HepG2 (cell line): ENCODE results near the gene SRCAP. TPM values are rescaled to one million over a fixed set of nuclear protein-coding genes. Genes with fewer than 3 reads are reported as not detected.

Experiments used
- KDM5A ChIP-seq: fragments of 200-600 bp; sonication (generic); IDR thresholded peaks from 2 replicates; pipeline ENCODE4 v1.7.0; 2018; ENCODE audit warnings: antibody characterized with exemption, mild to moderate bottlenecking, low read length, borderline replicate concordance
- MBNL3 ChIP-seq: fragments of 250-450 bp; sonication (Bioruptor Pico); conservative IDR thresholded peaks from 2 replicates; pipeline ENCODE4 v1.8.0; 2022; ENCODE audit warnings: mild to moderate bottlenecking, inconsistent platforms
- NAIF1 ChIP-seq: sonication (generic); formaldehyde crosslinking; IDR thresholded peaks from 2 replicates; pipeline ENCODE4 v1.5.0; 2020; ENCODE audit warnings: mild to moderate bottlenecking, missing genetic modification reagents, borderline replicate concordance
- NFE2 ChIP-seq: sonication (generic); formaldehyde crosslinking; IDR thresholded peaks from 2 replicates; pipeline ENCODE4 v1.4.0; 2020; ENCODE audit warnings: missing genetic modification reagents
- PBX2 ChIP-seq: IDR thresholded peaks from 2 replicates; pipeline ENCODE4 v1.6.1; 2016; ENCODE audit warnings: control low read depth
- SNAPC4 ChIP-seq: sonication (generic); formaldehyde crosslinking; IDR thresholded peaks from 2 replicates; pipeline ENCODE4 v1.4.0; 2020; ENCODE audit warnings: mild to moderate bottlenecking, missing genetic modification reagents
- ZNF136 ChIP-seq: sonication (generic); formaldehyde crosslinking; IDR thresholded peaks from 2 replicates; pipeline ENCODE4 v1.8.1; 2022; ENCODE audit warnings: low read depth, mild to moderate bottlenecking, moderate library complexity, missing genetic modification reagents
- ZNF276 ChIP-seq: sonication (generic); formaldehyde crosslinking; IDR thresholded peaks from 2 replicates; pipeline ENCODE4 v1.4.0; 2020; ENCODE audit warnings: mild to moderate bottlenecking, low read depth, missing genetic modification reagents
- ZNF446 ChIP-seq: sonication (generic); formaldehyde crosslinking; IDR thresholded peaks from 2 replicates; pipeline ENCODE4 v1.5.0; 2020; ENCODE audit warnings: mild to moderate bottlenecking, missing genetic modification reagents
- polyA plus RNA-seq, 8 experiments: library from polyadenylated mRNA; depleted of rRNA in 3 of 8; stranded (reverse) in 7 of 8; unstranded in 1 of 8; fragments of >200 nt; fragmentation: Illumina TruSeq in 4 of 8; extraction: Trizol in 4 of 8; gene quantifications; 2 replicates each; pipeline versions ENCODE4 v1.2.1 to v1.2.3, GENCODE V29; 2011 to 2016; ENCODE audit warnings: low read depth in 4 of 8, missing spikeins in 1 of 8, mixed read lengths in 1 of 8; ENCODE audit not compliant: insufficient read depth in 1 of 8
- total RNA-seq, 5 experiments: library from RNA; depleted of rRNA; stranded (reverse); fragments of >200 nt; fragmentation: Illumina TruSeq; extraction: Trizol; gene quantifications; 2 replicates each; pipeline ENCODE4 v1.2.3, GENCODE V29; 2016; ENCODE audit warnings: low read depth in 1 of 5
- TF ChIP-seq, protein P1 (sequence below), 2 experiments: sonication (generic) in 1 of 2; formaldehyde crosslinking in 1 of 2; IDR thresholded peaks; 2 replicates each; pipeline versions ENCODE4 v1.4.0 to v1.6.1; 2018 to 2020; ENCODE audit warnings: missing genetic modification reagents in 2 of 2, borderline replicate concordance in 1 of 2, low read depth in 1 of 2, mild to moderate bottlenecking in 1 of 2, missing biosample characterization in 1 of 2
- TF ChIP-seq, protein P2 (sequence below): sonication (generic); formaldehyde crosslinking; IDR thresholded peaks from 2 replicates; pipeline ENCODE4 v1.4.0; 2020; ENCODE audit warnings: missing genetic modification reagents

Gene SRCAP
- total and polyA plus RNA-seq, 2 of the 13 experiments (the other 11 are each of a cell fraction or from before 2014, with no cell fraction given) = 4.9 to 9.0 TPM

- TF ChIP-seq PBX2 (CRISPR knock-in tag) = no peak; the same call in 1 of the 2 replicates
- no peak for TF ChIP-seq MBNL3 (CRISPR knock-in tag)
- no peak for TF ChIP-seq ZNF446 (CRISPR knock-in tag)
- TF ChIP-seq, protein P1, sequence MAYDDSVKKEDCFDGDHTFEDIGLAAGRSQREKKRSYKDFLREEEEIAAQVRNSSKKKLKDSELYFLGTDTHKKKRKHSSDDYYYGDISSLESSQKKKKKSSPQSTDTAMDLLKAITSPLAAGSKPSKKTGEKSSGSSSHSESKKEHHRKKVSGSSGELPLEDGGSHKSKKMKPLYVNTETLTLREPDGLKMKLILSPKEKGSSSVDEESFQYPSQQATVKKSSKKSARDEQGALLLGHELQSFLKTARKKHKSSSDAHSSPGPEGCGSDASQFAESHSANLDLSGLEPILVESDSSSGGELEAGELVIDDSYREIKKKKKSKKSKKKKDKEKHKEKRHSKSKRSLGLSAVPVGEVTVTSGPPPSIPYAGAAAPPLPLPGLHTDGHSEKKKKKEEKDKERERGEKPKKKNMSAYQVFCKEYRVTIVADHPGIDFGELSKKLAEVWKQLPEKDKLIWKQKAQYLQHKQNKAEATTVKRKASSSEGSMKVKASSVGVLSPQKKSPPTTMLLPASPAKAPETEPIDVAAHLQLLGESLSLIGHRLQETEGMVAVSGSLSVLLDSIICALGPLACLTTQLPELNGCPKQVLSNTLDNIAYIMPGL (CRISPR knock-in tag; IDR thresholded peaks at IDR 0.05; ENCODE audit: borderline replicate concordance in 1 of 2, low read depth in 1 of 2) = peak; percentile 76 to 96
- no peak for TF ChIP-seq NFE2 (CRISPR knock-in tag)
- TF ChIP-seq, protein P2, sequence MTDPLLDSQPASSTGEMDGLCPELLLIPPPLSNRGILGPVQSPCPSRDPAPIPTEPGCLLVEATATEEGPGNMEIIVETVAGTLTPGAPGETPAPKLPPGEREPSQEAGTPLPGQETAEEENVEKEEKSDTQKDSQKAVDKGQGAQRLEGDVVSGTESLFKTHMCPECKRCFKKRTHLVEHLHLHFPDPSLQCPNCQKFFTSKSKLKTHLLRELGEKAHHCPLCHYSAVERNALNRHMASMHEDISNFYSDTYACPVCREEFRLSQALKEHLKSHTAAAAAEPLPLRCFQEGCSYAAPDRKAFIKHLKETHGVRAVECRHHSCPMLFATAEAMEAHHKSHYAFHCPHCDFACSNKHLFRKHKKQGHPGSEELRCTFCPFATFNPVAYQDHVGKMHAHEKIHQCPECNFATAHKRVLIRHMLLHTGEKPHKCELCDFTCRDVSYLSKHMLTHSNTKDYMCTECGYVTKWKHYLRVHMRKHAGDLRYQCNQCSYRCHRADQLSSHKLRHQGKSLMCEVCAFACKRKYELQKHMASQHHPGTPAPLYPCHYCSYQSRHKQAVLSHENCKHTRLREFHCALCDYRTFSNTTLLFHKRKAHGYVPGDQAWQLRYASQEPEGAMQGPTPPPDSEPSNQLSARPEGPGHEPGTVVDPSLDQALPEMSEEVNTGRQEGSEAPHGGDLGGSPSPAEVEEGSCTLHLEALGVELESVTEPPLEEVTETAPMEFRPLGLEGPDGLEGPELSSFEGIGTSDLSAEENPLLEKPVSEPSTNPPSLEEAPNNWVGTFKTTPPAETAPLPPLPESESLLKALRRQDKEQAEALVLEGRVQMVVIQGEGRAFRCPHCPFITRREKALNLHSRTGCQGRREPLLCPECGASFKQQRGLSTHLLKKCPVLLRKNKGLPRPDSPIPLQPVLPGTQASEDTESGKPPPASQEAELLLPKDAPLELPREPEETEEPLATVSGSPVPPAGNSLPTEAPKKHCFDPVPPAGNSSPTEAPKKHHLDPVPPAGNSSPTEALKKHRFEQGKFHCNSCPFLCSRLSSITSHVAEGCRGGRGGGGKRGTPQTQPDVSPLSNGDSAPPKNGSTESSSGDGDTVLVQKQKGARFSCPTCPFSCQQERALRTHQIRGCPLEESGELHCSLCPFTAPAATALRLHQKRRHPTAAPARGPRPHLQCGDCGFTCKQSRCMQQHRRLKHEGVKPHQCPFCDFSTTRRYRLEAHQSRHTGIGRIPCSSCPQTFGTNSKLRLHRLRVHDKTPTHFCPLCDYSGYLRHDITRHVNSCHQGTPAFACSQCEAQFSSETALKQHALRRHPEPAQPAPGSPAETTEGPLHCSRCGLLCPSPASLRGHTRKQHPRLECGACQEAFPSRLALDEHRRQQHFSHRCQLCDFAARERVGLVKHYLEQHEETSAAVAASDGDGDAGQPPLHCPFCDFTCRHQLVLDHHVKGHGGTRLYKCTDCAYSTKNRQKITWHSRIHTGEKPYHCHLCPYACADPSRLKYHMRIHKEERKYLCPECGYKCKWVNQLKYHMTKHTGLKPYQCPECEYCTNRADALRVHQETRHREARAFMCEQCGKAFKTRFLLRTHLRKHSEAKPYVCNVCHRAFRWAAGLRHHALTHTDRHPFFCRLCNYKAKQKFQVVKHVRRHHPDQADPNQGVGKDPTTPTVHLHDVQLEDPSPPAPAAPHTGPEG (CRISPR knock-in tag) = no peak
- TF ChIP-seq KDM5A = peak; percentile 85
- peak; percentile 23; the same call in 1 of the 2 replicates for TF ChIP-seq SNAPC4 (CRISPR knock-in tag)
- TF ChIP-seq ZNF276 (CRISPR knock-in tag) = no peak; the same call in 1 of the 2 replicates
- TF ChIP-seq NAIF1 = no peak; the same call in 1 of the 2 replicates
- no peak for TF ChIP-seq ZNF136 (CRISPR knock-in tag)
Measured at GRCh38 chr16:30786936-30787612, 88.1 kb downstream of the SRCAP start, which contains the start of gene ZNF629 (continued).
